CD4-positive, alpha-beta T cell treated with Interleukin-21 for 1 hour (primary cell): ENCODE data around the gene SMAD2.
"Not testable (repeated sequence)": the region's sequence is repeated elsewhere in the genome, so short reads cannot be mapped to it uniquely, and the experiment has no call there.

Source experiments
- DNase-seq: peaks from one replicate; pipeline ENCODE4 v3.0.0-alpha.2; 2020

The SMAD2 gene

GRCh38 chr18:47838396-47838795, 92.1 kb downstream of the SMAD2 start:
- no peak for DNase-seq

GRCh38 chr18:47832348-47832747, 98.1 kb downstream of the SMAD2 start:
- DNase-seq, result no peak

- DNase-seq, result no peak
These were observed 99.1 kb downstream of the SMAD2 start for GRCh38 chr18:47831351-47831750.

GRCh38 chr18:47830772-47831171, 99.7 kb downstream of the SMAD2 start:
- DNase-seq, result no peak

- DNase-seq, result no peak
These were observed 100.6 kb downstream of the SMAD2 start for GRCh38 chr18:47829831-47830230.

- DNase-seq, result not testable (repeated sequence)
These were observed 102.4 kb downstream of the SMAD2 start for GRCh38 chr18:47828031-47828430.

- no peak for DNase-seq
These were observed 104.0 kb downstream of the SMAD2 start for GRCh38 chr18:47826157-47827074.

GRCh38 chr18:47821314-47821713, 109.1 kb downstream of the SMAD2 start:
- DNase-seq, result no peak

GRCh38 chr18:47817795-47818077, 112.7 kb downstream of the SMAD2 start:
- DNase-seq, result no peak

GRCh38 chr18:47817017-47817794, 113.3 kb downstream of the SMAD2 start:
- DNase-seq, result no peak

- DNase-seq, result no peak
These were observed 114.8 kb downstream of the SMAD2 start for GRCh38 chr18:47815486-47816270.

GRCh38 chr18:47809420-47809819, 121.0 kb downstream of the SMAD2 start:
- DNase-seq, result no peak

GRCh38 chr18:47802802-47803201, 127.7 kb downstream of the SMAD2 start:
- no peak for DNase-seq

- no peak for DNase-seq
These were observed 128.6 kb downstream of the SMAD2 start for GRCh38 chr18:47801817-47802216.

GRCh38 chr18:47800756-47801155, 129.7 kb downstream of the SMAD2 start:
- no peak for DNase-seq

GRCh38 chr18:47800248-47800647, 130.2 kb downstream of the SMAD2 start:
- DNase-seq, result no peak

GRCh38 chr18:47799376-47799775, 131.1 kb downstream of the SMAD2 start:
- DNase-seq, result no peak

GRCh38 chr18:47798366-47798765, 132.1 kb downstream of the SMAD2 start:
- no peak for DNase-seq

GRCh38 chr18:47797126-47797525, 133.3 kb downstream of the SMAD2 start:
- DNase-seq, result no peak

GRCh38 chr18:47795434-47795814, 135.0 kb downstream of the SMAD2 start:
- no peak for DNase-seq

GRCh38 chr18:47794725-47795433, 135.6 kb downstream of the SMAD2 start:
- no peak for DNase-seq

GRCh38 chr18:47793609-47794008, 136.8 kb downstream of the SMAD2 start:
- no peak for DNase-seq

GRCh38 chr18:47791461-47791985, 138.9 kb downstream of the SMAD2 start:
- DNase-seq, result no peak
